Frontal cortex (tissue), 4 donors: ENCODE data around the gene ACAD10. TPM values are rescaled to one million over a fixed set of nuclear protein-coding genes. Genes with fewer than 3 reads are reported as not detected.
"Not testable (repeated sequence)": the region's sequence is repeated elsewhere in the genome, so short reads cannot be mapped to it uniquely, and the experiment has no call there.

ENCODE experiments used
- DNase-seq, 2 donors: peaks; one replicate each; pipeline ENCODE4 v3.0.0; 2012; ENCODE audit warnings: low spot score in 2 of 2
- FAIRE-seq: peaks from 2 replicates; lab custom pipeline; 2012; peaks lifted over from hg19 to GRCh38; lab: Jason Lieb, UNC
- total RNA-seq: library from RNA; depleted of rRNA; stranded (reverse); fragments of >200 nt; gene quantifications from one replicate; pipeline ENCODE4 v1.2.3, GENCODE V29; 2014
- donor health status: control.
- donor health status: control.
- donor health status: control.

The ACAD10 gene
- total RNA-seq, 1 donor from 2014 or later = 12.6 TPM

DNA sequence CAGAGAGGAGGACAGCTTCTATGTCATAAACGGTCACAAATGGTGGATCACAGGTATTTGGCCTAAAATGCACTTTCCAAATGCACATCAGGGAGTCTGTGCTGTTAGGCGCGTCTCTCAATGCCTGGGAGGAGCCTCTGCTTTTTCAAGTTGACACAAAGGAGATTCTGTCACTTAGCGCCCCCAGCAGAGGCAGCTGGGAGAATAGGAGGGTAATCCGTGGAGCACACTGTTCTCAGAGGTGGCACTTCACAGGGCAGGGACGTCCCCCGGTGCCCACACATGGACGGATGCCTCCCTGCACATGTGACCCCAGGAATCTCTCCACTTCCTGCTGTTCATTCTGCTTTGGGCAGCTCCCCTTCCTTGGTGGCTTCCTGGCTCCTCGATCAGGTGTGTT is 61.5 kb downstream of the ACAD10 start:
- DNase-seq = no peak
- no peak for FAIRE-seq

- no peak for DNase-seq
- no peak for FAIRE-seq
Observed at GRCh38 chr12:111748151-111748672, 62.4 kb downstream of the ACAD10 start.

DNA sequence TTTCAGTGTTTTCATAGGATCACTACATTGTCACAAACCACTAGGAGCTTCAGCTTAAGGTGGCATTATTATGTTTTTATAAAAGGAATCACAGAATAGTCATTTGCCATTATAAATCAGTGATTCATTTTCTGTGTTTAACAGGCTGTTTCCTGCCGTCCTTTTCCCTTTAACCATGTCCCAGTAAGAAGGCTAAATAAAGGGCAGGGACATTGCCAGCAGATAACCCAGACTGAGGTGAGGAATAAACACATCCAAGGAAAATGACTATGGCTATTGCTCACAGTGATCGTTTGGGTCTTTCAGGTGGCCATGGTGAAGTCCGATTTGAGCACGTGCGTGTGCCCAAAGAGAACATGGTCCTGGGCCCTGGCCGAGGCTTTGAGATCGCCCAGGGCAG is 63.0 kb downstream of the ACAD10 start:
- no peak for DNase-seq
- FAIRE-seq = no peak

DNA sequence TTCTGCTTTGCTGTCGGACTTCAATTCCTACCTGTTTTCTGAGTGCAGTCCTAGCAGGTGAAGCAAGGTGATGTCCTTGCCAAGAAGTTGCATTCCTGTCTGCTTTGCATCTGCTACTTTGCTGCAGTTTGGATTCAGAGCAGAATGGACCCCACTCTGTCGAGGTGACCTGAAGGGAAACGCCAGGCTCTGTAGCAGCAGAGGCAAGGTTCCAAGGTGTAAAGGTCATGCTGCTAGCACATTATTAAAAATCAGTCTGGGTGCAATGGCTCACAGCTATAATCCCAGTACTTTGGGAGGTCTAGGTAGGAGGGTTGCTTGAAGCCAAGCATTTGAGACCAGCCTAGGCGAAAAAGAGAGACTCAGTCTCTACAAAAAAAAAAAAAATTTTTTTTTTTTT is 63.5 kb downstream of the ACAD10 start:
- FAIRE-seq (no peak), DNase-seq (no peak)

DNA sequence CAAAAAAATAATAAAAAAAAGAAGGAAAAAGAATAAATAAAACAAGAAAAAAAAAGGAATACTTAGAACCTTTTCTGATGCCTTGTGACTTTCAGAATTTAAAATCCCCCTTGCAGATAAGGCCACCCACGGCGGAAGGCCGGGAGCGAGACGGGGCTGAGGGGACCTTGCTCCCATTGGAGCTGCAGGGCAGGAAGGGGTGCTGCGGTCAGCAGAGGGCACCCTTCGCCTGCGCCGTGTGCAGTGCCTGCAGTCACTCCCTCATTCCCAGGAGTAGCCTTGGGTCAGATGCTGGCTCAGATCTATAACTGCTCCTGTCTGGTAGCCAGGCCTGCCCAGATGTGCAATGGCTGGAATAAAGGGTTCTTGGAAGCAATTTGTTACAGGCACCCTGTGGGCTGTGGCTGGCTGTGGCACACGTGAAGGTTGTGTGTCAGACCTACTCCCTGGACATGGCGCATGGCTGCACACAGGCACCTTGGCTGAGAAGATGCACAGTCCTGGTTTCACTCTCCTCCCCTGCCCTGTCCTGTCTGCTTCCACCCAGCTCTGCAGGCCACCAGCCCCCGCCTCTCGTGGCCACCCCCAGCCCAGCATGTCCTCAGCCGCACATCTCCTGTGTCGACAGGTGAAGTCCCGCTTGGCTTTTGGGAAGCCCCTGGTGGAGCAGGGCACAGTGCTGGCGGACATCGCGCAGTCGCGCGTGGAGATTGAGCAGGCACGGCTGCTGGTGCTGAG is 67.5 kb downstream of the ACAD10 start:
- FAIRE-seq (no peak), DNase-seq (peak; percentile 62 to 86)

GRCh38 chr12:111754671-111755070 is 68.8 kb downstream of the ACAD10 start:
- DNase-seq = no peak

GRCh38 chr12:111756196-111756595 is 70.3 kb downstream of the ACAD10 start:
- no peak for DNase-seq
- FAIRE-seq = no peak

More at GRCh38 chr12:111754671-111755070, 68.8 kb downstream of the ACAD10 start:
- FAIRE-seq = no peak

- FAIRE-seq = no peak
- DNase-seq = no peak
Observed at GRCh38 chr12:111756681-111757080, 70.8 kb downstream of the ACAD10 start.

- FAIRE-seq = no peak
Observed at GRCh38 chr12:111757361-111758119, 71.7 kb downstream of the ACAD10 start.

GRCh38 chr12:111758120-111758561 is 72.3 kb downstream of the ACAD10 start:
- DNase-seq (no peak), FAIRE-seq (no peak)

More at GRCh38 chr12:111757361-111758119, 71.7 kb downstream of the ACAD10 start:
- DNase-seq = no peak

GRCh38 chr12:111759271-111759670 is 73.4 kb downstream of the ACAD10 start:
- no peak for DNase-seq
- FAIRE-seq = no peak

DNA sequence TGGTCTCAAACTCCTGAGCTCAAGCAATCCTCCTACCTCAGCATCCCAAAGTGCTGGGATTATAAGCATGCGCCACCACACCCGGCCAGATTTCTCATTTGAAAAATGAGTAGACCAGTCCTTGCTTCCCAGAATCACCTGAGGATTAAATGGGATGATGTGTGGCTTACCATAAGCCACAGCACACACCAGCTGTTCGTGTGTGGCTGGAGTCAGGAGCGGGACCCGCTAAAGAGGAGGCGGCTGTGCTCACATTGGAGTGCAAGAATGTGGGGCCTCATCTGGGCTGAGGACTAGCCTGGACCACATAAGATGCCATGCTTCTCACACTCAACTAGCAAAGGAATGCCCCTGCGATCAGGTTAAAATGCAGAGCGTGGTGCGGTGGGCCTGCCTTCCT is 74.1 kb downstream of the ACAD10 start:
- no peak for FAIRE-seq
- no peak for DNase-seq

DNA sequence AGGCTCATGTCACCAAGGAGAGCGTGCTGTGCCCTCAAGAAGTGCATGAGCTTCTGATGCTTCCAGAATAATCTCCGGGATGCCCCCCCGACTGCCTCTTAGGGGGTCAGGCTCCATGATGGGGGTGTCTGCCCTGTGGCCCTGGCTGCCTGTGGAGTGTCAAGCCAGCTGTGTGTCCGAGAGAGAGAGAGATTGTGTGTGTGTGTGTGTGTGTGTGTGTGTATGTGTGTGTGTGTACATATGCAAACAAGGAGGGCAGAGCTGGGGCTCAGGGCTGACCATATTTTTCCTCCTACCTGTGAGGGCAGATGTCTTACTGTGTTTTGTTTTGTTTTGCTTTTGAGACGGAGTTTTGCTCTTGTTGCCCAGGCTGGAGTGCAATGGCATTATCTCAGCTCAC is 75.2 kb downstream of the ACAD10 start:
- DNase-seq (no peak), FAIRE-seq (no peak)

GRCh38 chr12:111761706-111762105 is 75.9 kb downstream of the ACAD10 start:
- FAIRE-seq = no peak
- no peak for DNase-seq

DNA sequence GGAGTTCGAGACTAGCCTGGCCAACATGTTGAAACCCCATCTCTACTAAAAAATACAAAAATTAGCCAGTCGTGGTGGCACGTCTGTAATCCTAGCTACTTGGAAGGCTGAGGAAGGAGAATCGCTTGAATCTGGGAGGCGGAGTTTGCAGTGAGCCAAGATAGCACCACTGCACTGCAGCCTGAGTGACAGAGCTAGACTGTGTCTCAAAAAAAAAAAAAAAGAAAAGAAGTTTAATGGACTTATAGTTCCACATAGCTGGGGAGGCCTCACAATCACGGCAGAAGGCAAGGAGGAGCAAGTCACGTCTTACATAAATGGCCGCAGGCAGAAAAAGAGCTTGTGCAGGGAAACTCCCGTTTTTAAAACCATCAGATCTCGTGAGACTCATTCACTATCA is 77.7 kb downstream of the ACAD10 start:
- DNase-seq, FAIRE-seq: not testable (repeated sequence)

- FAIRE-seq = no peak
- DNase-seq = no peak
Observed at GRCh38 chr12:111764120-111764821, 78.4 kb downstream of the ACAD10 start.

- no peak for FAIRE-seq
- peak; percentile 93 to 94 for DNase-seq
Observed at GRCh38 chr12:111766608-111767361, 80.9 kb downstream of the ACAD10 start, which contains the start of gene ALDH2. ALDH2 (plus strand) TSS chr12:111766933; CDS start chr12:111766983, 50 bp downstream.

GRCh38 chr12:111767362-111768158 is 81.7 kb downstream of the ACAD10 start:
- no peak for FAIRE-seq

More at GRCh38 chr12:111767362-111768158, 81.7 kb downstream of the ACAD10 start:
- DNase-seq = no peak
